ENCODE results near the gene SPATA18.

DNA sequence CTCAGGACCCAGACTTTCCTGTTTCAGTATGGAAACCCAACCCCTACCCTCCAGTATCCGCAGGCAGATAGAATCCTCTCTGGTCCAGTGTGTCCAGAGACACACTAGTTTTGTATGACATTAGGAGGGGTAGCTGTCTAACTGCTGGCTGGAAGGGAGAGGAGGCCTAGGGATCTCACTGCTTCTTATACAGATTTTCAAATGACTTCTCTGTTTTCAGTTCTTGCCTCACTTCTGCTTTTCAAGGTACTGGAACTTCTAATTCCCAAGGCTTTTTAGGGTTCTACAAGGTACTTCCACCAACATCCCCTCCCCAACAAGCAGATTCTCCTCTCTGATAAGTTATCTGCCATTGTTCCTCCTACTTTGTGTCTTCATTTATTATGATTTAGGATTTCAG, 19.1 kb upstream of the SPATA18 start:
- TF ChIP-seq TARDBP (IDR thresholded peaks at IDR 0.05) (no peak), FOXM1 (IDR thresholded peaks at IDR 0.05; ENCODE audit: borderline replicate concordance) (no peak), SUZ12 (IDR thresholded peaks at IDR 0.05) (no peak), LEF1 (IDR thresholded peaks at IDR 0.05; ENCODE audit: borderline replicate concordance) (no peak), ELF4 (IDR thresholded peaks at IDR 0.05) (no peak), SP1 (IDR thresholded peaks at IDR 0.05) (no peak), ARNT (IDR thresholded peaks at IDR 0.05) (no peak), L3MBTL2 (conservative IDR thresholded peaks at IDR 0.05) (no peak), NFRKB (IDR thresholded peaks at IDR 0.05) (no peak), BHLHE40 (IDR thresholded peaks at IDR 0.05; ENCODE audit: borderline replicate concordance) (no peak), HDGF (IDR thresholded peaks at IDR 0.05; ENCODE audit: borderline replicate concordance) (no peak), CTBP1 (IDR thresholded peaks at IDR 0.05; ENCODE audit: borderline replicate concordance) (no peak), ZNF384 (IDR thresholded peaks at IDR 0.05) (no peak)
- TF ChIP-seq, protein P1, sequence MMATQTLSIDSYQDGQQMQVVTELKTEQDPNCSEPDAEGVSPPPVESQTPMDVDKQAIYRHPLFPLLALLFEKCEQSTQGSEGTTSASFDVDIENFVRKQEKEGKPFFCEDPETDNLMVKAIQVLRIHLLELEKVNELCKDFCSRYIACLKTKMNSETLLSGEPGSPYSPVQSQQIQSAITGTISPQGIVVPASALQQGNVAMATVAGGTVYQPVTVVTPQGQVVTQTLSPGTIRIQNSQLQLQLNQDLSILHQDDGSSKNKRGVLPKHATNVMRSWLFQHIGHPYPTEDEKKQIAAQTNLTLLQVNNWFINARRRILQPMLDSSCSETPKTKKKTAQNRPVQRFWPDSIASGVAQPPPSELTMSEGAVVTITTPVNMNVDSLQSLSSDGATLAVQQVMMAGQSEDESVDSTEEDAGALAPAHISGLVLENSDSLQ (IDR thresholded peaks at IDR 0.05): no peak
